ENCODE measurements around the gene P2RX2.

The P2RX2 gene

GRCh38 chr12:132619386-132620112 is 973 bp downstream of the P2RX2 start:
- DNase-seq (ENCODE audit: low read depth, low spot score) = no peak

GRCh38 chr12:132620113-132620898 is 1.7 kb downstream of the P2RX2 start:
- DNase-seq (ENCODE audit: low read depth, low spot score) = no peak

- no peak for DNase-seq (ENCODE audit: low read depth, low spot score)
Observed at GRCh38 chr12:132620899-132621656, 2.5 kb downstream of the P2RX2 start.

- DNase-seq (ENCODE audit: low read depth, low spot score) = no peak
Observed at GRCh38 chr12:132621657-132622435, 3.3 kb downstream of the P2RX2 start.

GRCh38 chr12:132622437-132623071 is 4.0 kb downstream of the P2RX2 start:
- no peak for DNase-seq (ENCODE audit: low read depth, low spot score)

- DNase-seq (ENCODE audit: low read depth, low spot score) = no peak
Observed at GRCh38 chr12:132623072-132623869, 4.7 kb downstream of the P2RX2 start.

DNA sequence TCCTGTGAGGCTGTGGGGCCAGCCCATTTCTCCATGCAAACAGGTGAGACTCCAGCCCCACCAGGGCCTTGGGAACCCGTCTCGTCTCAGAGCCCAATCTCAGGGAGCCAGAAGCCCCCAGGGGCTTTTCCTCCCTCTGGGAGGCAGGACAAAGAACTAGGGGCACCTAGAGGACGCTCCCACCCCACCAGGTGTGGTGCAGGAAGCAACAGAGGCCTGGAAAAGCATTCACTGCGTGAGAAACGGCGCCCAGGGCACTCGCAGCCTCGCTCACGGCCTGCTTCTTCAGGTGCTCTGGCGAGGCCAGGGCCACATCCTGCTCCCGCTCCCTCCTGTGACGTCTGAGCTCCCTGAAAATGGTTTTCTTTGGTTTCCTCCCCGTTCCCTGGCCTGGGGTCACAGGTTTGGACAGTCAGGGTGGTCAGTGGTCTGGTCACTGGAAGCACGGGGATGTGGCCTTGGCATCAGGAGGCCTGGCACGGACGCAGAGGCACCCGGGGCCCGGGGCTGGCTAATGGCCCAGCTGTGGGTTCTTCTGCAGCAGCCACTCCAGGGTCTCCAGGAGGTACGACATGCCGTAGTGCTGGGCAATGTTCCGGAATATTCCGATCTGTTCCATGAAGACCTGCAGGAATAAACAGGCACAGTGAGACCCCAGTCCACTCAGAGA is 5.7 kb downstream of the P2RX2 start:
- no peak for DNase-seq (ENCODE audit: low read depth, low spot score)

- no peak for DNase-seq (ENCODE audit: low read depth, low spot score)
Observed at GRCh38 chr12:132624910-132625630, 6.5 kb downstream of the P2RX2 start.

GRCh38 chr12:132625731-132626430 is 7.3 kb downstream of the P2RX2 start:
- no peak for DNase-seq (ENCODE audit: low read depth, low spot score)

DNA sequence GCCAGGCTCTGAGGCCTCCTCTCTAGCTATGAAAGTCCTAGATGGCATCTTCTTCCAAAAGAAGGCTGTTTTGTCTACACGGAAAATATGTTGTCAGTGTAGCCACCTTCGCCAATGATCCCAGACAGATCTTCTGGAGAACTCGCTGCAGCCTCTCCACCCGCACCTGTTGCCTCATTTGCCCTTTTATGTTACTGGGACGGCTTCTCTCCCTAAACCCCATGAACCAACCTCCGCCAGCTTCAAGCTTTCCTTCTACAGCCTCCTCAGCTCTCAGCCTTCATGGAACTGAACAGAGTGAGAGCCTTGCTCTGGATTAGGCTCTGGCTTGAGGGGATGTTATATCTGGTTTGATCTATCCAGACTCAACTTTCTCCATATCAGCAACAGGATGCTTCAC is 10.8 kb downstream of the P2RX2 start:
- DNase-seq (ENCODE audit: low read depth, low spot score) = no peak

DNA sequence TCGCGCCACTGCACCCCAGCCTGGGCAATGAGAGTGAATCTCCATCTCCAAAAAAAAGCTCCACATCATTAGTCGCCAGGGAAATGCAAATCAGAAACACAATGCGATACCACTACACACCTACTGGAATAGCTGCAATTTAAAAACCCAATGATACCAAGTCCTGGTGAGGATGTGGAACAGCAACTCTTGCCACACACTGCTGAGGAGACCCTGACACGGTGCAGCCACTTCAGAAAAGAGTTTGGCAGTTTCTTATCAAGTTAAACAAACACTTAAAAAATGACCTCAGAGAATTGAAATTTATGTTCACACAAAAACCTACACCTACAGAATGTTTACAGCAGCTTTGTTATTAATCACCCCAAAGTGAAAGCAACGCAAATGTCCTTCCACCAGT is 12.1 kb downstream of the P2RX2 start:
- DNase-seq (ENCODE audit: low read depth, low spot score) = no peak

DNA sequence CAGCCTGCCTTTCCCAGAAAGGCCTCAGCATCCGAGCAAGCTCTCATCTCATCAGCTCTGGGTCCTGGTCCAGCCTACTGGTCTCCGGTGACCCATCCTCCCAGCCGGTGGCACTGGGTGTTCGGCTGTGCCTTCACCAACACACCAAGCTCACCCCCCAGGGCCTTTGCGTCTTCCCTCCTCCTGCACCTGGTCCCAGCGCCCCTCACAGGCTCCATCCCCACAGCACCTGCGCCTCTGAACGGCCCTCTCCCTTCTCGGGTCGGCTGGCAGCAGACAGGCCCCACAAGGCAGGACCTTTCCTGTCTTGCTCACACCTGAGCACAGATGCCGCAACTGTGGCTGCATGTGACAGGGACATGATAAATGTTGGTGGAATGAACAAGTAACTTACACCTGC is 13.1 kb downstream of the P2RX2 start:
- no peak for DNase-seq (ENCODE audit: low read depth, low spot score)

DNA sequence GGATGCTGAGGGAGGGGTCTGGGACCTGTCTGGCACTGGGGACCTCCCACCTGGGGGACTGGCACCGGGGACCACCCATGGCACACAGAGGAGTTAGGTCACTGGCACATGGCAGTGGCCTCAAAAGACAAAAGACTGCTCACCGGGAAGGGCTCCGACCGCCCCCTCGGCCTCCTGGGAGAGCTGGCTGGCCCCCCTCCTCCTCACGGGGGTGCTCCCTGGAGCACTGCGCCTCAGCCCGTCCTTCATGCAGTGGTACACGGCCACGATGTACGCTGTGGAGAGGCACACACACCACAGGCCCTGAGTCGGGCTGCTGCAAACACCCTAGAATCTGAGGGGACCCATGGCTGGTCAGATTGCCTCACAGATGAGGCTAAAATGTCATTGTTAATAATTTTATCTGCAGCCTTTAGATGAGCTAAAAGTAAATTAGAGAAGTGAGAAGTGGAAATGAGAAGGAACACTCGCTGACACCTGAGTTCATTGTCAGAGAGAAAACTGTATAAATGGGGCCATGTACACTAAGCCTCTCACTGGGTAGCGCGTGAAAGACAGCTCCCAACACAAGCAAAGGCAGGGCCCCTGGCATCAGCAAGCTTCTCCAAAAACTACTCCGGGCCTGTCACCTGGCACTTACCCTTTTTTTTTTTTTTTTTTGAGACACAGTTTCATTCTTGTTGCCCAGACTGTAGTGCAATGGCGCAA is 14.1 kb downstream of the P2RX2 start:
- DNase-seq (ENCODE audit: low read depth, low spot score) = no peak

GRCh38 chr12:132633398-132633797 is 14.8 kb downstream of the P2RX2 start:
- no peak for DNase-seq (ENCODE audit: low read depth, low spot score)

GRCh38 chr12:132633901-132634300 is 15.3 kb downstream of the P2RX2 start:
- no peak for DNase-seq (ENCODE audit: low read depth, low spot score)

GRCh38 chr12:132634411-132634990 is 15.9 kb downstream of the P2RX2 start:
- DNase-seq (ENCODE audit: low read depth, low spot score) = no peak

Data from smooth muscle cell of the brain vasculature (primary cell).